HepG2 (cell line): Measurements from ENCODE around the gene MEAF6. TPM values are rescaled to one million over a fixed set of nuclear protein-coding genes. Genes with fewer than 3 reads are reported as not detected.

Experiments used
- ATAC-seq: fragments of 200-7000 bp; cut with Tn5 transposase; 3 replicates; pipeline ENCODE4 v1.9.1; 2020; ENCODE audit warnings: mild to moderate bottlenecking, moderate library complexity
- BruUV-seq: library from RNA; stranded (reverse); fragments of 400-500 nt; replicated peaks from 2 replicates; lab custom pipeline; 2021; lab: Mats Ljungman, UMichigan
- CTCF ChIA-PET: fragments of 300-600 bp; formaldehyde crosslinking; extraction: SDS; loops from one replicate; lab custom pipeline; 2021; ENCODE audit warnings: low total read pairs, inconsistent platforms, low intra/inter-chr PET ratio; lab: Yijun Ruan, JAX
- POLR2A ChIA-PET: fragments of 350-600 bp; sonication (Branson Sonifier 250); formaldehyde crosslinking; loops from one replicate; lab custom pipeline; 2020; ENCODE audit warnings: antibody characterized with exemption, inconsistent platforms; lab: Yijun Ruan, JAX
- DNase-seq: peaks from one replicate; pipeline ENCODE4 v3.0.0-alpha.2; 2015; ENCODE audit warnings: low spot score
- FAIRE-seq: peaks from 3 replicates; lab custom pipeline; 2011; peaks lifted over from hg19 to GRCh38; lab: Jason Lieb, UNC
- H2AFZ ChIP-seq: one replicate; pipeline ENCODE4 v1.6.1; 2011; ENCODE audit warnings: low read length, inconsistent platforms
- H3K27ac ChIP-seq: fragments of 300-600 bp; 3 replicates; pipeline ENCODE4 v1.8.0; 2011; ENCODE audit warnings: mixed run types, mild to moderate bottlenecking, mixed read lengths, low read length, inconsistent platforms; ENCODE audit not compliant: insufficient read depth; ENCODE audit errors: extremely low read length
- H3K27me3 ChIP-seq, 2 experiments: fragments of 200-600 bp in 1 of 2; 2 replicates in 1 of 2; 3 replicates in 1 of 2; pipeline versions ENCODE4 v1.6.0 to v1.8.0; 2011; ENCODE audit warnings: low read length in 2 of 2, mild to moderate bottlenecking in 2 of 2, moderate library complexity in 2 of 2, inconsistent platforms in 1 of 2; ENCODE audit not compliant: insufficient read depth in 2 of 2, control insufficient read depth in 1 of 2
- H3K36me3 ChIP-seq, 2 experiments: fragments of 200-600 bp in 1 of 2; replicated peaks in 1 of 2; 2 replicates in 1 of 2; 3 replicates in 1 of 2; pipeline versions ENCODE4 v1.5.1 to v1.8.0; 2011; ENCODE audit warnings: low read length in 2 of 2, inconsistent platforms in 1 of 2; ENCODE audit not compliant: insufficient read depth in 2 of 2, control insufficient read depth in 1 of 2
- H3K4me1 ChIP-seq: 2 replicates; pipeline ENCODE4 v1.5.1; 2012; ENCODE audit warnings: low read length, inconsistent platforms; ENCODE audit not compliant: insufficient read depth
- H3K4me2 ChIP-seq: 2 replicates; pipeline ENCODE4 v1.6.0; 2011; ENCODE audit warnings: low read depth, low read length, inconsistent platforms
- H3K4me3 ChIP-seq, 3 experiments: fragments of 200-600 bp in 1 of 3; sonication (generic), shearing (Covaris generic) in 1 of 3; replicated peaks in 1 of 3; 2 replicates each; pipeline ENCODE4 v1.5.1; 2011 to 2016; ENCODE audit warnings: low read length in 3 of 3, inconsistent platforms in 2 of 3, low read depth in 2 of 3, mild to moderate bottlenecking in 2 of 3, control low read depth in 1 of 3, mixed read lengths in 1 of 3; ENCODE audit not compliant: insufficient read depth in 1 of 3
- H3K79me2 ChIP-seq: one replicate; pipeline ENCODE4 v1.6.1; 2011; ENCODE audit warnings: low read length, inconsistent platforms; ENCODE audit not compliant: insufficient read depth
- H3K9ac ChIP-seq: 2 replicates; pipeline ENCODE4 v1.6.0; 2011; ENCODE audit warnings: mild to moderate bottlenecking, low read depth, low read length, inconsistent platforms; ENCODE audit not compliant: insufficient read depth
- H3K9me3 ChIP-seq: 2 replicates; pipeline ENCODE4 v1.5.1; 2012; ENCODE audit warnings: mild to moderate bottlenecking, low read length
- H4K20me1 ChIP-seq: 2 replicates; pipeline ENCODE4 v1.6.0; 2011; ENCODE audit warnings: inconsistent platforms, mild to moderate bottlenecking, low read length, moderate library complexity; ENCODE audit not compliant: insufficient read depth
- FOXP4 ChIP-seq: sonication (generic); formaldehyde crosslinking; IDR thresholded peaks from 2 replicates; pipeline ENCODE4 v1.4.0; 2020; ENCODE audit warnings: missing genetic modification reagents
- GRHL1 ChIP-seq: sonication (generic); formaldehyde crosslinking; conservative IDR thresholded peaks from 2 replicates; pipeline ENCODE4 v1.8.0; 2022; ENCODE audit warnings: missing genetic modification reagents
- JARID2 ChIP-seq: sonication (generic); formaldehyde crosslinking; IDR thresholded peaks from 2 replicates; pipeline ENCODE4 v1.8.1; 2023; ENCODE audit warnings: missing genetic modification reagents, inconsistent platforms; ENCODE audit not compliant: insufficient replicate concordance
- LCORL ChIP-seq, 2 experiments: fragments of 450-650 bp in 1 of 2; sonication (generic) in 1 of 2; formaldehyde crosslinking in 1 of 2; IDR thresholded peaks; 2 replicates each; pipeline versions ENCODE4 v1.5.0 to v1.6.1; 2017 to 2020; ENCODE audit warnings: antibody characterized with exemption in 1 of 2, missing genetic modification reagents in 1 of 2
- YEATS4 ChIP-seq: sonication (generic); formaldehyde crosslinking; IDR thresholded peaks from 2 replicates; pipeline ENCODE4 v1.4.0; 2020; ENCODE audit warnings: missing genetic modification reagents, borderline replicate concordance
- ZFP36L2 ChIP-seq: sonication (generic); formaldehyde crosslinking; IDR thresholded peaks from 2 replicates; pipeline ENCODE4 v1.4.0; 2020; ENCODE audit warnings: missing genetic modification reagents
- ZNF143 ChIP-seq: sonication (generic); formaldehyde crosslinking; IDR thresholded peaks from 2 replicates; pipeline ENCODE4 v1.4.0; 2020; ENCODE audit warnings: missing genetic modification reagents
- ZNF224 ChIP-seq: sonication (generic); formaldehyde crosslinking; IDR thresholded peaks from 2 replicates; pipeline ENCODE4 v1.5.0; 2020; ENCODE audit warnings: mild to moderate bottlenecking, missing genetic modification reagents
- ZNF660 ChIP-seq: sonication (generic); formaldehyde crosslinking; IDR thresholded peaks from 2 replicates; pipeline ENCODE4 v1.5.1; 2020; ENCODE audit warnings: mild to moderate bottlenecking, low read depth, missing genetic modification reagents, borderline replicate concordance
- ZNF879 ChIP-seq: sonication (generic); formaldehyde crosslinking; IDR thresholded peaks from 2 replicates; pipeline ENCODE4 v1.8.1; 2023; ENCODE audit warnings: missing genetic modification reagents
- WGBS: methylation state at CpG from one replicate; pipeline ENCODE4 v1.1.6; 2017; ENCODE audit warnings: low lambda C conversion rate; 5-methylcytosine and 5-hydroxymethylcytosine counted together
- in situ Hi-C: cut with HindIII; loops from 2 replicates; pipeline ENCODE4 v1.10.0; 2017; ENCODE audit warnings: low pct_unique_long_range_greater_than_20kb; ENCODE audit not compliant: extremely low pct_ligation_motif_present
- intact Hi-C: fragments of 100-400 bp; cut with micrococcal nuclease; formaldehyde crosslinking; loops from one replicate; pipeline ENCODE4 v1.10.0; 2022; ENCODE audit not compliant: unreplicated experiment
- polyA plus RNA-seq, 8 experiments: library from polyadenylated mRNA; depleted of rRNA in 3 of 8; stranded (reverse) in 7 of 8; unstranded in 1 of 8; fragments of >200 nt; fragmentation: Illumina TruSeq in 4 of 8; extraction: Trizol in 4 of 8; gene quantifications; 2 replicates each; pipeline versions ENCODE4 v1.2.1 to v1.2.3, GENCODE V29; 2011 to 2016; ENCODE audit warnings: low read depth in 4 of 8, missing spikeins in 1 of 8, mixed read lengths in 1 of 8; ENCODE audit not compliant: insufficient read depth in 1 of 8
- total RNA-seq, 5 experiments: library from RNA; depleted of rRNA; stranded (reverse); fragments of >200 nt; fragmentation: Illumina TruSeq; extraction: Trizol; gene quantifications; 2 replicates each; pipeline ENCODE4 v1.2.3, GENCODE V29; 2016; ENCODE audit warnings: low read depth in 1 of 5

The MEAF6 gene
- total and polyA plus RNA-seq, 2 of the 13 experiments (the other 11 are each of a cell fraction or from before 2014, with no cell fraction given): 29.5 to 45.6 TPM

GRCh38 chr1:37453647-37454046, 60.9 kb downstream of the MEAF6 start (continued):
- TF ChIP-seq GRHL1 (CRISPR knock-in tag) (no peak), ZNF143 (CRISPR knock-in tag) (no peak)

GRCh38 chr1:37452416-37452815, 62.1 kb downstream of the MEAF6 start:
- H3K79me2 ChIP-seq: no peaks in the 10 kb centered on the region
- intact Hi-C loops (no loop called here), in situ Hi-C loops (loop anchor here (5.0 kb wide), 1 partner anchor 35 kb away; no protein-coding TSS in a partner anchor)
- ATAC-seq (no peak), FAIRE-seq (no peak), DNase-seq (no peak)
- TF ChIP-seq FOXP4 (CRISPR knock-in tag) (no peak), ZFP36L2 (no peak), ZNF879 (CRISPR knock-in tag) (no peak), ZNF224 (CRISPR knock-in tag) (no peak), ZNF660 (CRISPR knock-in tag) (no peak), JARID2 (CRISPR knock-in tag) (no peak), YEATS4 (CRISPR knock-in tag) (no peak), LCORL (IDR thresholded peaks at IDR 0.05) (no peak), LCORL (CRISPR knock-in tag; IDR thresholded peaks at IDR 0.05) (no peak)
- H3K27me3 ChIP-seq: peaks cover 3 to 25% of the 10 kb centered on the region in 2 experiments; a peak in 4 of 5 replicates
- H3K9ac ChIP-seq: no peak overlapping the region
- peaks cover 5% of the 10 kb centered on the region; the same call in 1 of the 2 replicates for H3K4me1 ChIP-seq
- BruUV-seq: no TSS peak
- ChIA-PET CTCF (no interaction called here), POLR2A (interaction anchor here (0.8 kb wide), 1 partner anchor 23 kb away, joined by 3 read pairs; no protein-coding TSS in a partner anchor)
- 40% methylated on average over 4 of the region's 6 CpGs for WGBS
- no peak overlapping the region for H2AFZ ChIP-seq
- no peaks in the 10 kb centered on the region for H3K9me3 ChIP-seq
- H4K20me1 ChIP-seq: no peaks in the 10 kb centered on the region
- no peaks in the 10 kb centered on the region for H3K36me3 ChIP-seq
- H3K4me2 ChIP-seq: 0 out of 2 replicates have a peak overlapping the region, but pooled peaks have one; percentile 14
- H3K27ac ChIP-seq: no peak overlapping the region
- H3K4me3 ChIP-seq: no peak overlapping the region
